SK-N-SH treated with all-trans-retinoic acid at 6 μM for 48 hours (cell line): Measurements from ENCODE around the gene RCOR2.

Source experiments
- ATAC-seq: fragments of 200-7000 bp; cut with Tn5 transposase; 3 replicates; pipeline ENCODE4 v1.9.1; 2020; ENCODE audit warnings: mild to moderate bottlenecking, moderate library complexity
- ARNTL ChIP-seq: fragments of 450-650 bp; formaldehyde crosslinking; IDR thresholded peaks from 2 replicates; pipeline ENCODE4 v1.5.0; 2020; ENCODE audit warnings: low read depth, mild to moderate bottlenecking, moderate library complexity, borderline replicate concordance
- BACH2 ChIP-seq: fragments of 250-450 bp; sonication (Bioruptor Pico); IDR thresholded peaks from 2 replicates; pipeline ENCODE4 v1.9.0; 2021; ENCODE audit warnings: mild to moderate bottlenecking, borderline replicate concordance
- CREB5 ChIP-seq: fragments of 250-450 bp; sonication (Bioruptor Pico); IDR thresholded peaks from 2 replicates; pipeline ENCODE4 v1.5.1; 2020; ENCODE audit warnings: low read depth, mild to moderate bottlenecking, moderate library complexity
- CSDC2 ChIP-seq: fragments of 250-450 bp; sonication (Bioruptor Pico); IDR thresholded peaks from 2 replicates; pipeline ENCODE4 v1.5.0; 2020; ENCODE audit warnings: mild to moderate bottlenecking, moderate library complexity
- CSRNP3 ChIP-seq: fragments of 250-450 bp; sonication (Bioruptor Pico); IDR thresholded peaks from 2 replicates; pipeline ENCODE4 v1.5.1; 2021; ENCODE audit warnings: mild to moderate bottlenecking, moderate library complexity
- ESRRG ChIP-seq: fragments of 250-450 bp; sonication (Bioruptor Pico); IDR thresholded peaks from 2 replicates; pipeline ENCODE4 v1.6.1; 2021; ENCODE audit warnings: mild to moderate bottlenecking
- GLIS3 ChIP-seq: fragments of 250-450 bp; sonication (Bioruptor Pico); IDR thresholded peaks from 2 replicates; pipeline ENCODE4 v1.5.0; 2020; ENCODE audit warnings: mild to moderate bottlenecking, moderate library complexity
- OSR1 ChIP-seq: fragments of 250-450 bp; sonication (Bioruptor Pico); IDR thresholded peaks from 2 replicates; pipeline ENCODE4 v1.8.0; 2022; ENCODE audit warnings: moderate library complexity, mild to moderate bottlenecking, inconsistent platforms
- PATZ1 ChIP-seq: fragments of 250-450 bp; sonication (Bioruptor Pico); IDR thresholded peaks from 2 replicates; pipeline ENCODE4 v1.8.0; 2020; ENCODE audit warnings: mild to moderate bottlenecking, moderate library complexity, borderline replicate concordance
- POU6F1 ChIP-seq: fragments of 250-450 bp; sonication (Bioruptor Pico); IDR thresholded peaks from 2 replicates; pipeline ENCODE4 v1.8.0; 2021; ENCODE audit warnings: low read depth, mild to moderate bottlenecking, moderate library complexity, borderline replicate concordance
- PPARA ChIP-seq: fragments of 250-450 bp; sonication (Bioruptor Pico); IDR thresholded peaks from 2 replicates; pipeline ENCODE4 v1.5.0; 2020; ENCODE audit warnings: mild to moderate bottlenecking, borderline replicate concordance
- RARB ChIP-seq: fragments of 250-450 bp; sonication (Bioruptor Pico); IDR thresholded peaks from 2 replicates; pipeline ENCODE4 v1.8.0; 2021; ENCODE audit warnings: mild to moderate bottlenecking, moderate library complexity
- TCF4 ChIP-seq: fragments of 250-450 bp; sonication (Bioruptor Pico); IDR thresholded peaks from 2 replicates; pipeline ENCODE4 v1.8.0; 2021; ENCODE audit warnings: mild to moderate bottlenecking, moderate library complexity, borderline replicate concordance
- TOX ChIP-seq: fragments of 250-450 bp; sonication (Bioruptor Pico); IDR thresholded peaks from 2 replicates; pipeline ENCODE4 v1.8.0; 2021; ENCODE audit warnings: mild to moderate bottlenecking, moderate library complexity, borderline replicate concordance
- ZC3H10 ChIP-seq: fragments of 250-450 bp; sonication (Bioruptor Pico); IDR thresholded peaks from 2 replicates; pipeline ENCODE4 v1.5.1; 2021; ENCODE audit warnings: mild to moderate bottlenecking, moderate library complexity
- ZFP3 ChIP-seq: fragments of 250-450 bp; sonication (Bioruptor Pico); IDR thresholded peaks from 2 replicates; pipeline ENCODE4 v1.5.0; 2020; ENCODE audit warnings: mild to moderate bottlenecking, moderate library complexity
- ZFP30 ChIP-seq: fragments of 450-650 bp; formaldehyde crosslinking; IDR thresholded peaks from 2 replicates; pipeline ENCODE4 v1.5.0; 2022; ENCODE audit warnings: mild to moderate bottlenecking, moderate library complexity
- ZNF565 ChIP-seq: fragments of 450-650 bp; formaldehyde crosslinking; conservative IDR thresholded peaks from 2 replicates; pipeline ENCODE4 v1.5.0; 2020; ENCODE audit warnings: low read depth, mild to moderate bottlenecking, moderate library complexity
- ZNF70 ChIP-seq: fragments of 450-650 bp; formaldehyde crosslinking; IDR thresholded peaks from 2 replicates; pipeline ENCODE4 v1.5.0; 2020; ENCODE audit warnings: mild to moderate bottlenecking, moderate library complexity
- ZNF8 ChIP-seq: fragments of 450-650 bp; formaldehyde crosslinking; IDR thresholded peaks from 2 replicates; pipeline ENCODE4 v1.5.0; 2020; ENCODE audit warnings: mild to moderate bottlenecking, moderate library complexity

RCOR2 gene

GRCh38 chr11:63889344-63889743 lies 27.6 kb downstream of the RCOR2 start:
- no peak for TF ChIP-seq ZNF565
- no peak for TF ChIP-seq ZNF8
- TF ChIP-seq ZFP3 (CRISPR knock-in tag), result no peak
- TF ChIP-seq PPARA (CRISPR knock-in tag), result no peak
- no peak for TF ChIP-seq TCF4 (CRISPR knock-in tag)
- TF ChIP-seq ZFP30 (CRISPR knock-in tag), result no peak
- TF ChIP-seq GLIS3, result no peak
- no peak for TF ChIP-seq ZC3H10 (CRISPR knock-in tag)
- no peak for TF ChIP-seq BACH2
- TF ChIP-seq CSRNP3 (CRISPR knock-in tag), result no peak
- no peak for TF ChIP-seq PATZ1 (CRISPR knock-in tag)
- no peak for TF ChIP-seq ARNTL
- TF ChIP-seq OSR1 (CRISPR knock-in tag), result no peak
- no peak for TF ChIP-seq POU6F1
- TF ChIP-seq ESRRG (CRISPR knock-in tag), result no peak
- no peak for TF ChIP-seq CSDC2 (CRISPR knock-in tag)
- TF ChIP-seq CREB5 (CRISPR knock-in tag), result no peak
- no peak for ATAC-seq

- ATAC-seq, result peak; percentile 48
These were observed 28.5 kb downstream of the RCOR2 start for GRCh38 chr11:63888170-63889086.

GRCh38 chr11:63887386-63887999 lies 29.5 kb downstream of the RCOR2 start:
- TF ChIP-seq GLIS3 (no peak), ZNF565 (no peak), TCF4 (CRISPR knock-in tag) (no peak), ZNF8 (no peak), ZC3H10 (CRISPR knock-in tag) (no peak), CREB5 (CRISPR knock-in tag) (no peak), TOX (CRISPR knock-in tag) (no peak), ZFP3 (CRISPR knock-in tag) (no peak), ZNF70 (CRISPR knock-in tag) (no peak)
- TF ChIP-seq, all 23 proteins: peak for 0
- peak; percentile 23; the same call in 2 of the 3 replicates for ATAC-seq

More at GRCh38 chr11:63888170-63889086, 28.5 kb downstream of the RCOR2 start:
- TF ChIP-seq ZNF565 (no peak), CREB5 (CRISPR knock-in tag) (no peak), ESRRG (CRISPR knock-in tag) (no peak), ZNF70 (CRISPR knock-in tag) (no peak), RARB (CRISPR knock-in tag) (no peak)
